ENCODE data around the gene MMP14. TPM values are rescaled to one million over a fixed set of nuclear protein-coding genes. Genes with fewer than 3 reads are reported as not detected.
A peak's percentile ranks its signal among the peaks of the same experiment; 100 is the strongest.

The MMP14 gene
- total and polyA plus RNA-seq, 2 of the 13 experiments (the other 11 are each of a cell fraction or from before 2014, with no cell fraction given): 5.2 to 9.8 TPM

DNA sequence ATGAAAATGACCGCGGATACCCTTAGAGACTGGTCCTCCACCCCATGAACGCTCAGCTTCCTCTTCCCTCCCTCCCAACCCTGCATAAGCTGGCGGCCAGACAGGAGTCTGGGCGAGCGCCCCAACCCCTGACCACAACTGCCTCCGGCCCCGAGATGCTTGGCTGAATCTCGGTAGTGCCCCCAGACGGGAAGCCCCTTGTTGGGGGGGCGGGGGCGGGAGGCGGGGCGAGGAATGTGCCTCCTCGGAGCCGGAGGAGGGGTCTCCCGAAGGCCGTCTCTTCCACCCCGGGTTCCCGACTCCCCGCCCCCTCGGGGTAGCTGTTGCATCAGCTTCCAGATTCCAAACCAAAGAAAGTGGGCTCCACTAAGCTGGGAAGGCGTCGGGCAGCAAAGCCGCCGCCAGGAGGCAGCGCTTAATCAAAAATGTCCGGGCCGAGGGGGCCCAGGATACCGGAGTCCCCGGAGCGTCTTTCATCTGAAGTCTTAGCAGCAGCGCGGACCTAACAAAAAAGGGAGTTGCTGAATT is 13.8 kb upstream of the MMP14 start (continued):
- TF ChIP-seq GABPB1 (CRISPR knock-in tag; IDR thresholded peaks at IDR 0.05) (peak; percentile 57), CHCHD3 (CRISPR knock-in tag; IDR thresholded peaks at IDR 0.05) (no peak), ZNF576 (CRISPR knock-in tag; IDR thresholded peaks at IDR 0.05) (no peak), ZSCAN22 (CRISPR knock-in tag; IDR thresholded peaks at IDR 0.05) (no peak), ZNF547 (CRISPR knock-in tag; IDR thresholded peaks at IDR 0.05) (no peak), EHMT2 (IDR thresholded peaks at IDR 0.05; ENCODE audit: borderline replicate concordance, low read depth, low read length) (no peak), ZNF747 (CRISPR knock-in tag; IDR thresholded peaks at IDR 0.05; ENCODE audit: borderline replicate concordance) (no peak), SOX6 (IDR thresholded peaks at IDR 0.05) (no peak), SOX6 (CRISPR knock-in tag; IDR thresholded peaks at IDR 0.05) (no peak; the same call in 1 of the 2 replicates), PRDM10 (CRISPR knock-in tag; IDR thresholded peaks at IDR 0.05; ENCODE audit: low read depth) (no peak; the same call in 1 of the 2 replicates), ZNF207 (IDR thresholded peaks at IDR 0.05; ENCODE audit: borderline replicate concordance) (no peak), PRMT3 (CRISPR knock-in tag; IDR thresholded peaks at IDR 0.05; ENCODE audit: borderline replicate concordance, low read depth) (no peak), ZMYM2 (CRISPR knock-in tag; IDR thresholded peaks at IDR 0.05) (peak; percentile 35; the same call in 1 of the 2 replicates), JUND (CRISPR knock-in tag; IDR thresholded peaks at IDR 0.05) (no peak), PHB2 (IDR thresholded peaks at IDR 0.05; ENCODE audit: partially characterized antibody) (no peak), ZNF256 (CRISPR knock-in tag; conservative IDR thresholded peaks at IDR 0.05) (no peak), POLR2A (IDR thresholded peaks at IDR 0.05; ENCODE audit: insufficient read depth in 1 of 2, low read depth in 2 of 2, low read length in 2 of 2) (no peak), SRSF1 (optimal IDR thresholded peaks at IDR 0.05; ENCODE audit: low read depth, low read length) (no peak)
- TF ChIP-seq, protein P1, sequence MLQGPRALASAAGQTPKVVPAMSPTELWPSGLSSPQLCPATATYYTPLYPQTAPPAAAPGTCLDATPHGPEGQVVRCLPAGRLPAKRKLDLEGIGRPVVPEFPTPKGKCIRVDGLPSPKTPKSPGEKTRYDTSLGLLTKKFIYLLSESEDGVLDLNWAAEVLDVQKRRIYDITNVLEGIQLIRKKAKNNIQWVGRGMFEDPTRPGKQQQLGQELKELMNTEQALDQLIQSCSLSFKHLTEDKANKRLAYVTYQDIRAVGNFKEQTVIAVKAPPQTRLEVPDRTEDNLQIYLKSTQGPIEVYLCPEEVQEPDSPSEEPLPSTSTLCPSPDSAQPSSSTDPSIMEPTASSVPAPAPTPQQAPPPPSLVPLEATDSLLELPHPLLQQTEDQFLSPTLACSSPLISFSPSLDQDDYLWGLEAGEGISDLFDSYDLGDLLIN (CRISPR knock-in tag; IDR thresholded peaks at IDR 0.05; ENCODE audit: borderline replicate concordance): no peak
- TF ChIP-seq, protein P2, sequence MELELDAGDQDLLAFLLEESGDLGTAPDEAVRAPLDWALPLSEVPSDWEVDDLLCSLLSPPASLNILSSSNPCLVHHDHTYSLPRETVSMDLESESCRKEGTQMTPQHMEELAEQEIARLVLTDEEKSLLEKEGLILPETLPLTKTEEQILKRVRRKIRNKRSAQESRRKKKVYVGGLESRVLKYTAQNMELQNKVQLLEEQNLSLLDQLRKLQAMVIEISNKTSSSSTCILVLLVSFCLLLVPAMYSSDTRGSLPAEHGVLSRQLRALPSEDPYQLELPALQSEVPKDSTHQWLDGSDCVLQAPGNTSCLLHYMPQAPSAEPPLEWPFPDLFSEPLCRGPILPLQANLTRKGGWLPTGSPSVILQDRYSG (CRISPR knock-in tag; IDR thresholded peaks at IDR 0.05): no peak
- TF ChIP-seq, protein P3, sequence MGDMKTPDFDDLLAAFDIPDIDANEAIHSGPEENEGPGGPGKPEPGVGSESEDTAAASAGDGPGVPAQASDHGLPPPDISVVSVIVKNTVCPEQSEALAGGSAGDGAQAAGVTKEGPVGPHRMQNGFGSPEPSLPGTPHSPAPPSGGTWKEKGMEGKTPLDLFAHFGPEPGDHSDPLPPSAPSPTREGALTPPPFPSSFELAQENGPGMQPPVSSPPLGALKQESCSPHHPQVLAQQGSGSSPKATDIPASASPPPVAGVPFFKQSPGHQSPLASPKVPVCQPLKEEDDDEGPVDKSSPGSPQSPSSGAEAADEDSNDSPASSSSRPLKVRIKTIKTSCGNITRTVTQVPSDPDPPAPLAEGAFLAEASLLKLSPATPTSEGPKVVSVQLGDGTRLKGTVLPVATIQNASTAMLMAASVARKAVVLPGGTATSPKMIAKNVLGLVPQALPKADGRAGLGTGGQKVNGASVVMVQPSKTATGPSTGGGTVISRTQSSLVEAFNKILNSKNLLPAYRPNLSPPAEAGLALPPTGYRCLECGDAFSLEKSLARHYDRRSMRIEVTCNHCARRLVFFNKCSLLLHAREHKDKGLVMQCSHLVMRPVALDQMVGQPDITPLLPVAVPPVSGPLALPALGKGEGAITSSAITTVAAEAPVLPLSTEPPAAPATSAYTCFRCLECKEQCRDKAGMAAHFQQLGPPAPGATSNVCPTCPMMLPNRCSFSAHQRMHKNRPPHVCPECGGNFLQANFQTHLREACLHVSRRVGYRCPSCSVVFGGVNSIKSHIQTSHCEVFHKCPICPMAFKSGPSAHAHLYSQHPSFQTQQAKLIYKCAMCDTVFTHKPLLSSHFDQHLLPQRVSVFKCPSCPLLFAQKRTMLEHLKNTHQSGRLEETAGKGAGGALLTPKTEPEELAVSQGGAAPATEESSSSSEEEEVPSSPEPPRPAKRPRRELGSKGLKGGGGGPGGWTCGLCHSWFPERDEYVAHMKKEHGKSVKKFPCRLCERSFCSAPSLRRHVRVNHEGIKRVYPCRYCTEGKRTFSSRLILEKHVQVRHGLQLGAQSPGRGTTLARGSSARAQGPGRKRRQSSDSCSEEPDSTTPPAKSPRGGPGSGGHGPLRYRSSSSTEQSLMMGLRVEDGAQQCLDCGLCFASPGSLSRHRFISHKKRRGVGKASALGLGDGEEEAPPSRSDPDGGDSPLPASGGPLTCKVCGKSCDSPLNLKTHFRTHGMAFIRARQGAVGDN (CRISPR knock-in tag; IDR thresholded peaks at IDR 0.05): peak; percentile 22; the same call in 1 of the 2 replicates
